ENCODE data around the gene TAOK3. TPM values are rescaled to one million over a fixed set of nuclear protein-coding genes. Genes with fewer than 3 reads are reported as not detected.

The TAOK3 gene
- total and polyA plus RNA-seq, 2 donors (not counting 3 experiments of a cell fraction or from before 2014, with no cell fraction given) = 11.3 to 23.1 TPM

DNA sequence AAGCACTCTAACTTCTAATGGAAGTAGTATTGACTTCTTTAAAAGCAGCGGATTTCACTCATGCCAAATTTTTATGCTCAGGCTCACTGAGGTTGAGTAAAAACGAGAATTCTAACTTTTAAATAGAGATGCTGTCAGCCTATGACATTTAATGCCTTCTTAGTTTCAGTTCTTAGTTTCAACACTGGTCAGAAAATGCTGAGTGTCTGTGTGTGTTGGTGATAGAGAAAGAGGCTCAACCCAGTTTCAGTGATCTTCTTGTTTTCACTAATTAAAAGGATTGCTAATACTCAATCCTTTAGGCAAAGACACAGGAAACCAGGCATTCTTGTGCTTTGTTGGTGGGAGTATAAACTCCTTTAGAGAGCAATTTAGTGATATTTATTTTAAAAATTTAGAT lies 205.8 kb downstream of the TAOK3 start:
- no peak overlapping the region for H3K9ac ChIP-seq (replicated peaks; ENCODE audit: extremely low read depth, insufficient read depth, low read length)
- FAIRE-seq = no peak
- no peak overlapping the region for H3K27ac ChIP-seq (ENCODE audit: insufficient read depth, low read depth, low read length)
- no peaks in the 10 kb centered on the region for H3K9me1 ChIP-seq (replicated peaks; ENCODE audit: control insufficient read depth, extremely low read depth, insufficient read depth, low read length)
- dilution Hi-C loops (cut with MboI; ENCODE audit: extremely low pct_ligation_motif_present, low sequenced_read_pairs) = no loop called here
- no peaks in the 10 kb centered on the region for H3K27me3 ChIP-seq (ENCODE audit: control insufficient read depth in 2 of 2, insufficient read depth in 2 of 2, low read length in 2 of 2)
- H2AFZ ChIP-seq (ENCODE audit: low read depth, low read length) = no peak overlapping the region
- no peak for DNase-seq (ENCODE audit: low read depth, low spot score)
- POLR2A ChIA-PET = no interaction called here
- H4K20me1 ChIP-seq (replicated peaks; ENCODE audit: control insufficient read depth, extremely low read depth, insufficient read depth, low read length) = no peaks in the 10 kb centered on the region
- H3K4me1 ChIP-seq (ENCODE audit: control insufficient read depth, extremely low read depth, insufficient read depth, low read length) = no peaks in the 10 kb centered on the region
- no peaks in the 10 kb centered on the region for H3K79me2 ChIP-seq (ENCODE audit: control insufficient read depth, insufficient read depth, low read length)
- no peaks in the 10 kb centered on the region for H3K9me3 ChIP-seq (replicated peaks; ENCODE audit: control insufficient read depth, insufficient read depth, low read length)
- no TSS peak for BruUV-seq (replicated peaks)
- H3K36me3 ChIP-seq (ENCODE audit: control insufficient read depth in 2 of 2, extremely low read depth in 1 of 2, insufficient read depth in 2 of 2, low read length in 2 of 2) = peaks cover under 1 to 3% of the 10 kb centered on the region in 2 experiments
- no peak for TF ChIP-seq JUN (IDR thresholded peaks at IDR 0.05; ENCODE audit: borderline replicate concordance, insufficient read depth, insufficient read length, low read depth)
- no peak for TF ChIP-seq FOS (IDR thresholded peaks at IDR 0.05; ENCODE audit: borderline replicate concordance, insufficient read depth, low read length)
- TF ChIP-seq, protein P1, sequence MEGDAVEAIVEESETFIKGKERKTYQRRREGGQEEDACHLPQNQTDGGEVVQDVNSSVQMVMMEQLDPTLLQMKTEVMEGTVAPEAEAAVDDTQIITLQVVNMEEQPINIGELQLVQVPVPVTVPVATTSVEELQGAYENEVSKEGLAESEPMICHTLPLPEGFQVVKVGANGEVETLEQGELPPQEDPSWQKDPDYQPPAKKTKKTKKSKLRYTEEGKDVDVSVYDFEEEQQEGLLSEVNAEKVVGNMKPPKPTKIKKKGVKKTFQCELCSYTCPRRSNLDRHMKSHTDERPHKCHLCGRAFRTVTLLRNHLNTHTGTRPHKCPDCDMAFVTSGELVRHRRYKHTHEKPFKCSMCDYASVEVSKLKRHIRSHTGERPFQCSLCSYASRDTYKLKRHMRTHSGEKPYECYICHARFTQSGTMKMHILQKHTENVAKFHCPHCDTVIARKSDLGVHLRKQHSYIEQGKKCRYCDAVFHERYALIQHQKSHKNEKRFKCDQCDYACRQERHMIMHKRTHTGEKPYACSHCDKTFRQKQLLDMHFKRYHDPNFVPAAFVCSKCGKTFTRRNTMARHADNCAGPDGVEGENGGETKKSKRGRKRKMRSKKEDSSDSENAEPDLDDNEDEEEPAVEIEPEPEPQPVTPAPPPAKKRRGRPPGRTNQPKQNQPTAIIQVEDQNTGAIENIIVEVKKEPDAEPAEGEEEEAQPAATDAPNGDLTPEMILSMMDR (IDR thresholded peaks at IDR 0.05; ENCODE audit: extremely low read depth in 1 of 2, insufficient read depth in 1 of 2, low read depth in 1 of 2, low read length in 2 of 2) = no peak
- no peak for TF ChIP-seq GATA2 (IDR thresholded peaks at IDR 0.05; ENCODE audit: insufficient read depth, insufficient read length, low read depth, low read length)
- TF ChIP-seq MYC (IDR thresholded peaks at IDR 0.05; ENCODE audit: low read depth, low read length) = no peak
- TF ChIP-seq EZH2 (IDR thresholded peaks at IDR 0.05; ENCODE audit: borderline replicate concordance, low read depth, low read length, severe bottlenecking) = no peak
- no peak for TF ChIP-seq POLR2AphosphoS5 (IDR thresholded peaks at IDR 0.05; ENCODE audit: insufficient read depth, low read depth, low read length)
- no peak overlapping the region for H3K4me3 ChIP-seq (replicated peaks in 1 of 3; ENCODE audit: insufficient read depth in 1 of 3, low read depth in 1 of 3, low read length in 3 of 3)
- intact Hi-C loops (cut with micrococcal nuclease) = no loop called here
- H3K4me2 ChIP-seq (ENCODE audit: insufficient read depth, low read length) = no peak overlapping the region
- CTCF ChIA-PET = interaction anchor here (1.3 to 4.1 kb wide), 4 partner anchors 16 to 210 kb away, joined by 3 to 97 read pairs (median 18); partner anchors contain the start of gene SUDS3

Measured in endothelial cell of umbilical vein (primary cell).